Gastroesophageal sphincter (tissue), 3 donors: Measurements from ENCODE around the gene RNF39.
A peak's percentile ranks its signal among the peaks of the same experiment; 100 is the strongest.

Experiments
- CTCF ChIP-seq, 4 experiments: fragments of 200-600 bp in 2 of 4; fragments of 450-650 bp in 2 of 4; sonication (generic) in 1 of 4; IDR thresholded peaks; one replicate each; pipeline ENCODE4 v1.5.1; 2017 to 2019; ENCODE audit warnings: antibody characterized with exemption in 4 of 4, mild to moderate bottlenecking in 2 of 4, moderate library complexity in 2 of 4
- EP300 ChIP-seq: sonication (generic); formaldehyde crosslinking; IDR thresholded peaks from one replicate; pipeline ENCODE4 v1.6.1; 2017; ENCODE audit warnings: antibody characterized with exemption, mild to moderate bottlenecking
- POLR2AphosphoS5 ChIP-seq: sonication (generic); formaldehyde crosslinking; IDR thresholded peaks from one replicate; pipeline ENCODE4 v1.6.1; 2017; ENCODE audit warnings: antibody characterized with exemption

- TF ChIP-seq EP300 (no peak), CTCF (IDR thresholded peaks at IDR 0.05) (peak in 2 of 4 experiments; percentile 1 to 48), POLR2AphosphoS5 (peak; percentile 38)
Measured at GRCh38 chr6:30101444-30102413, 26.2 kb upstream of the RNF39 start.
